Measurements from ENCODE around the gene STAP2. TPM values are rescaled to one million over a fixed set of nuclear protein-coding genes. Genes with fewer than 3 reads are reported as not detected.

STAP2 gene
- total and polyA plus RNA-seq, 4 donors = 24.4 to 32.6 (median 27.3) TPM

GRCh38 chr19:4301590-4302242 is 36.9 kb downstream of the STAP2 start:
- Histone ChIP-seq H3K9ac (ENCODE audit: insufficient read depth in 1 of 2, low read length in 2 of 2) (no peak overlapping the region), H3K27ac (ENCODE audit: low read depth in 1 of 2, low read length in 1 of 2) (no peak overlapping the region), H3K36me3 (ENCODE audit: control insufficient read depth in 4 of 4, insufficient read depth in 4 of 4, low read length in 4 of 4) (no peaks in the 10 kb centered on the region), H3K4me1 (ENCODE audit: control insufficient read depth in 5 of 5, insufficient read depth in 5 of 5, low read length in 5 of 5) (peaks cover 0 to 2% (median 0%) of the 10 kb centered on the region in 5 donors), H3K4me3 (no peak overlapping the region), H3K27me3 (ENCODE audit: control insufficient read depth in 3 of 3, insufficient read depth in 3 of 3, low read length in 2 of 3) (no peaks in the 10 kb centered on the region), H3K9me3 (ENCODE audit: control insufficient read depth in 4 of 4, insufficient read depth in 3 of 4, low read length in 3 of 4) (peaks cover 0 to 4% (median 0%) of the 10 kb centered on the region in 4 donors)
- WGBS, 2 donors = 44 to 50% methylated on average over 13 of the region's 13 CpGs
- DNase-seq (no peak), ATAC-seq (ENCODE audit: insufficient read depth, low FRiP score) (no peak)
- TF ChIP-seq CTCF (IDR thresholded peaks at IDR 0.05; ENCODE audit: control extremely low read depth, extremely low read depth) = no peak

DNA sequence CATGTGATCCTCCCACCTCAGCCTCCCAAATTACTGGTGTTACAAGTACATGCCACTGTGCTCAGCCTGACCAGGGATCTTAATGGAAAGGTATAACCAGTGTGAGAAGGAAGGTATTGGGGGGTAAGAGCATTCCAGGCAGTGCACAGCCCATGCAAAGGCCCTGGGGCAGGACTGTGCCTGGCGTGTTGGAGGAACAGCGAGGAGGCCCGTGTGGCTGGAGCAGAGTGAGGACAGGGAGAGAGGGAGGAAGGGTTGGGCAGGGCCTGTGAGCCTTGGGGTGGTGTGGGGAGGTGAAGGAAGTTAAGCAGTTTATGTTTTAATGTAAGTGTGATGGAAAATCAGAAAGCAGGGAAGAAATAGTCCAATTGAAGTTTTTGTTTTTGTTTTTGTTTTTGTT is 38.0 kb downstream of the STAP2 start:
- H3K27ac ChIP-seq (ENCODE audit: low read depth in 1 of 2, low read length in 1 of 2) = no peak overlapping the region
- no peak for ATAC-seq (ENCODE audit: insufficient read depth, low FRiP score)
- WGBS, 2 donors = 83 to 88% methylated on average over 3 of the region's 3 CpGs
- H3K9me3 ChIP-seq (ENCODE audit: control insufficient read depth in 4 of 4, insufficient read depth in 3 of 4, low read length in 3 of 4) = peaks cover 0 to 4% (median 0%) of the 10 kb centered on the region in 4 donors
- H3K4me3 ChIP-seq = no peak overlapping the region
- H3K9ac ChIP-seq (ENCODE audit: insufficient read depth in 1 of 2, low read length in 2 of 2) = no peak overlapping the region
- H3K4me1 ChIP-seq (ENCODE audit: control insufficient read depth in 5 of 5, insufficient read depth in 5 of 5, low read length in 5 of 5) = peaks cover 0 to 6% (median 0%) of the 10 kb centered on the region in 5 donors
- no peaks in the 10 kb centered on the region for H3K27me3 ChIP-seq (ENCODE audit: control insufficient read depth in 3 of 3, insufficient read depth in 3 of 3, low read length in 2 of 3)
- no peak for TF ChIP-seq CTCF (IDR thresholded peaks at IDR 0.05; ENCODE audit: control extremely low read depth, extremely low read depth)
- no peak for DNase-seq
- no peaks in the 10 kb centered on the region for H3K36me3 ChIP-seq (ENCODE audit: control insufficient read depth in 4 of 4, insufficient read depth in 4 of 4, low read length in 4 of 4)

DNA sequence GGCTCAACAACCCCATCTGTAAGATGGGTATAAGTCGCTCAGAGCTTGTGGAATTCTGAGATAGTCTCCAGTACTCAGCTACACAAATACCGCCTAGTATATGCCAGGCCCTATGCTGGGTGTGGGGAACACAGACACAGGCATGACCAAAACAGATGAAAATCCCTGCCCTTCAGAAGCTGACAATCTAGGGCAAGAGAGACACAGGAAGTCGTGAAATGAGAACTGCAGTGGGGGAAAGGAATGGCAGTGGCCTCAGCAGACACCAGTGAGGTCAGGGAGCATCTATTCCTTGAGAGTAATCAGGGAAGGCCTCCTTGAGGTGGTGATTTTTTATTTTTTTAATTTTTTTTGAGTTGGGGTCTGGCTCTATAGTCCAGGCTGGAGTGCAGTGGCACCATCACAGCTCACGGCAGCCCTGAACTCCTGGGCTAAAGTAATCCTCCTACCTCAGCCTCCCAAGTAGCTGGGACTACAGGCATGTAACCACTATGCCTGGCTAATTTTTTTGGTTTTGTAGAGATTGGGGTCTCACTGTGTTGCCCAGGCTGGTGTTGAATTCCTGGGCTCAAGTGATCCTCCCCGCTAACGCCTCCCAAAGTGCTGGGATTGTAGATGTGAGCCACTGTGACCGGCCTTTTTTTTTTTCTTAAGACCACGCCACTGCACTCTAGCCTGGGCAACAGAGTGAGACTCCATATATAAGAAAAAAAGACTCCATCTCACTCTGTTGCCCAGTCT is 39.6 kb downstream of the STAP2 start:
- Histone ChIP-seq H3K36me3 (ENCODE audit: control insufficient read depth in 4 of 4, insufficient read depth in 4 of 4, low read length in 4 of 4) (no peaks in the 10 kb centered on the region), H3K4me1 (ENCODE audit: control insufficient read depth in 5 of 5, insufficient read depth in 5 of 5, low read length in 5 of 5) (peaks cover 0 to 6% (median 0%) of the 10 kb centered on the region in 5 donors), H3K27ac (ENCODE audit: low read depth in 1 of 2, low read length in 1 of 2) (no peak overlapping the region), H3K9me3 (ENCODE audit: control insufficient read depth in 4 of 4, insufficient read depth in 3 of 4, low read length in 3 of 4) (peaks cover 0 to 4% (median 0%) of the 10 kb centered on the region in 4 donors), H3K9ac (ENCODE audit: insufficient read depth in 1 of 2, low read length in 2 of 2) (no peak overlapping the region), H3K27me3 (ENCODE audit: control insufficient read depth in 3 of 3, insufficient read depth in 3 of 3, low read length in 2 of 3) (no peaks in the 10 kb centered on the region), H3K4me3 (no peak overlapping the region)
- no peak for TF ChIP-seq CTCF (IDR thresholded peaks at IDR 0.05; ENCODE audit: control extremely low read depth, extremely low read depth)
- DNase-seq (no peak), ATAC-seq (ENCODE audit: insufficient read depth, low FRiP score) (no peak)
- 76 to 86% methylated on average over 8 of the region's 8 CpGs for WGBS, 2 donors

Measured in lung (tissue), 12 donors.